Activated CD8-positive, alpha-beta memory T cell treated with anti-CD3 and anti-CD28 coated beads for 48 hours (primary cell): ENCODE measurements around the gene PIEZO1.
A peak's percentile ranks its signal among the peaks of the same experiment; 100 is the strongest.
"Not testable (repeated sequence)": the region's sequence is repeated elsewhere in the genome, so short reads cannot be mapped to it uniquely, and the experiment has no call there.

Source experiments
- DNase-seq, 3 experiments: peaks; one replicate each; pipeline ENCODE4 v3.0.0-alpha.2; 2020; ENCODE audit warnings: low read depth in 2 of 3, low spot score in 2 of 3

Gene PIEZO1

DNA sequence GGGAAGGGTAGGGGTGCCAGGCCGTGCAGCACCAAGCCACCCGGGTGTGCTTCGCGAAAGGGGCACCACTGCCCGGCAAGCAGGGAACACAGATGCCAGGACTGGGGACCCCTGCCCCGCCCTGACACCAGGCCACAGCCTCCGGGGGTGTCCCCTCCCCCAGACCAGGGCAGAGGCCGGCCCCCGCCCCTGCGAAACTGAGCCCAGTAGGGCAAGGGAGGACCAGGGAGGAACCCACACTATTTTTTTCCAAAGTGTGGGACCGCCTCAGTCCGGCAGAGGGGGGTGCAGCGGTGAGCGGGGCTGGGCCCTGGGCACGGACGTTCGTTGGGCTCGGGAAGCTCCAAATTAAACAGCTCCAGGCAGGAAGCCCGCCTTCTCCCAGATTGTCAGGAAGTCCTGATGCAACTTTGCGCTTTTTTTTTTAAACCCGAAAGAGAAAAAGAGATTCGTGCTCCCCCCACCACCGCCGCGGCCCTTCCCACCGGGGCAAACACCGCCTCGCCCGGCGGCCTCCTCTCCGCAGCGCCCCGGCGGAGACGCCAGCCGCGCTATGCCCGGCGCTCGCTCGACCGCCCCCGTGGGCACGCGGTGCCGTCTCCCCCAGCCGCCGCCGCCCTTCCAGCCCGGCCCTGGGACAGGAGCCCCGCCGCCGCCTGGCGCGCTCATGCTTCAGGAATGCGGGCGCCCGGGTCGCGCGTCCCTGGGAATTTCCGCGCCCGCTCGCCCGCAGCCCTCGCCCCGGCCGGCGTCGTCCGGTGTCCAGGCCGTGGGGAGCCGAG is 755 bp downstream of the PIEZO1 start:
- DNase-seq, result no peak

DNA sequence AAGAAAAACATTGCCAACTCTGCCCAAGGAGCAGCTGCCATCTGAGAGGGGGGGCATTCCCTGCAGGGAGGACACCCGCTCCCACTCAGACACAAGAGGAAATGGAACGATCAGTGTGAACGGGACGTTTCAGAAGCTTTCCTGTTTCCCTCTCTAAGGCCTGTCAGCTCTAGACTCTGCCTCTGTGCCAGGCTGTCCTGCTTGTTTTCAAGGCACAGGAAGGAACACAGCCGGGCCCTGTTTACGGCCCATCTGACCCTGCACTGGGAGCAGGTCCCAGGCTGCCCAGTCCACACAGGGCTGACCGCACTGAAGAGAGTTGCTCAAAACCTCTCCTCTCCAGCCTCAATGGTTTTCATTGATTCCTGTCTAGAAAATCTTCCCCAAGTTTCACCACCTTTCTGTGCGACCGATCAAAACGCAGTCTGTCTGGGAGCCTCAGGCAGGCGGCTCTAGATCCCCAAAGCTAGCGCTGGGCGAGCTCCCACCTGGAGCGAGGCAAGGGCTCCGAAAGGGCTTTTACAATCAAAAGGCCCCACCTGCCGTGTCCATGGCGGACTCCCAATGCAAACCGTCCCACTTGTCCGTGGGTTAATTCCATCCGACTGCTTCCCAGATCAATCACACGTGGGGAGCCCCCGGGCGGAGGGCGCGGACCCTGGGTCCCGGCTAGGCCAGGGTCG is 1.5 kb downstream of the PIEZO1 start:
- DNase-seq, result no peak

DNA sequence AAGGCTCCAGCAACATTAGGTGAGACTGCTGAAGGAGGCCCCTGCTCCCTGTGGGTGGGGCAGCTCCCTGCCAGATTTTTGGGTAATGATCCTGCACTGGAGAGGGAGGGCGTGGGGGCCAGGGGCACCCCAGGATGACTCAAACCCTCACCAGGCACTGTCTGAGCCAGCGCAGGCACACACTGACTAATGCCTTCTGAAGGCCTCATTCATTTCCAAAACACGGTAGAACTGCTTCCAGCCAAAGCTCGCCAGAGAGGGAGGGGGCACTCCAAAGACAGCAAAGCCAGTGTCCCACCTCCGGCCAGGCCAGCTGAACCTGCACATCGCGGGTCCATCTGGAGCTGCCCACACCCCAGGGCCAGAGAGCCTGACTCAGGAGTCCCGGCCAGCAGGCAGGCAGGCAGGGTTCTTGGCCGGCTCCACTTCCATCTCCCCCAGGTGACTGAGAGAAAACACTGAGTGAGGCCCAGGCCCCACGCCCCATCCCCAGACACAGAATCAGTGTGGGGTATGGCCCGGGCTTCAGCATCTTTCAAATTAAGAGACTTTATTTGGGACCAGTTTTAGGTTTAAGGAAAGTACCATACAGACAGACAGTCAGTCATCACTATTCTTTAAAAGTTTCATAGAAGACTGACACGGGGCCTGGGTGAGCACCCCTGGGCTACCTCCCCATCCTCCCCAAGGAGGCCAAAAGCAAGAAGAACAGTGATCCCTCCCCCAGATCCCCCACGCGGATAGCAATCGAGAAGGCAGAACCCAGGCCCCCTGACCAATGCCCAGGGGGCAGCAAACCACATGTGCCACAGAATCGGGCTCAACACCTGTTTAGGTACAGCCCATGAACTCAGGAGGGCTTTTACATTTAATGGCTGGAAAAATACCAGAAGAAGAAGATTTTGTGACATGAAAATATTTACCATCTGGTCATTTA is 2.3 kb downstream of the PIEZO1 start:
- DNase-seq, result peak in 1 of 3 experiments; percentile 66

DNA sequence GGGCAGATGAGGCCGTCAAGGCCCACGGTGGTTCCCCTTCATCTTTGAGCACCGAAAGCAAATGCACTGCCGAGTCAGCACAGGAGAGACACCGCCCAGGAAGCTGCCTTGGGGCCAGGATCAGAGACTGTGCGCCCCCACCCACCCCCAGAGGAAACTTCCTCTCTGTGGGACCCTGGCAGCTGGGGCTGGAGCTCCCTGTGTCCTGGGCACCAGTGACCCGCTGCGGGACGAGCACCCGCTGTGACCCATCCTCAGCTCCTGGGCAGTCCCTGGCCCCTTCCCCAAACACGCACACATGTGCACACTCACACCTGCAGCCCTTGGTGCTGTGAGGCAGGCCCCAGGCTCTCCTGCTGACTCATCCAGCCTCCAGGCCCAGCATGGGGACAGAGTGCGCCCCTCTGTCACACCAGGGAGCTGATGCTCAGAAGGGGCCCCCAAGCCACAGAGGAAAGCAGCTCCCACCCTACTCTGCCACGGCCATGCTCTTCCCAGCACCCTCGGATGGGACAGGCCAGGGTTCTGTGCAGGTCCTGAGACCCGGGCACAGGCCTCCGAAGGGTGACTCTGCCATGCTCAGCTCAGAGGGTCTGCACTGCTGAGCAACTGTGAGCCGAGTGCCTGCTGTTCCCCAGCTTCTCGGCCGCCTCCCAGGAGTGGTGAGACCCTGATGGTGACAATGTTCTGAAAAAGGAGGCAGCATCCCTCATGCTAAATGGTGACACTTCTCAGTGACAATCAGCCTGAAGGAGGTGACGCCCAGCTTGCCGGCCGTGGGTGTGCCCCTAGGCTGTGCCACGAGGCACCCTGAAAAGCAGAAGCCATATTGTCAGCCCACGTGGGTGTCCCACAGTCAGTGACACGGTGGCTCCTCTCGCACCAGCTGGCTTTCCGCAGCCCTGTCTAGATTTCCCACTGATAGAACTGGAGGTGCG is 3.6 kb downstream of the PIEZO1 start:
- no peak for DNase-seq

DNA sequence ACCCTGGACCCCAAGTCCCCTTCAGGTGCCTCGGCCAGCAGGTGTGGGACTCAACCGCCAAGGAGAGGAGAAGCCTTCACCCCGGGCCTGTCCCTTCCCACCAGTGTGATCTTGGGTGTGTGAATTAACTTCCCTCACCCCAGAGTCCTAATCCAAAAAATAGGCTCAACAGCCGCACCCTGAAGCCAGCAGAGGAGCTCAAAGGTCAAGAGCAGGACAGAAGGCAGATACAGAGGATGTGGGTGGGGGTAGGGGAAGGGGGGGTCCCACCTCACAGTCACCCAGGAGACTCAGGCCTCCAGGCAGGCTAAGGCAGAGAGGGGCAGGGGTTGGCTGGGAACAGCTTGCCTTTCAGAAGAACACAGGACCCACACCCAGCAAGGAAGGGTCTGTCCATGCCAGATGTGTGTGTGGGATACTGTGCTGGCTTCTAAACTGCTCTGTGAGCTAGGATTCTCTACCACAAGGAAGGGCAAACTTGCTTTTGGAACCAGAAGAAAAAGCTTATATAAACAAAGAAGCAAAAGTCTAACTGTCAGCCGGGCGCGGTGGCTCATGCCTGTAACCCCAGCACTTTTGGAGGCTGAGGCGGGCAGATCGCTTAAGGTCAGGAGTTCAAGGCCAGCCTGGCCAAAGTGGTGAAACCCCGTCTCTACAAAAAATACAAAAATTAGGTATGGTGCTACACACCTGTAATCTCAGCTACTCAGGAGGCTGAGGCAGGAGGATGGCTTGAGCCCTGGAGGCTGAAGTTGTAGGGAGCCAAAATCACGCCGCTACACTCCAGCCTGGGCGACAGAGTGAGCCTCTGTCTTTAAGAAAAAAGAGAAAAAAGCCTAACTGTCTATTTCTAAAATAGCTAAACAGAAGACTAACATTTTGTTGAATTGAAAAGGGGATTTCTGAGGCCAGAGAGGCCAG is 4.6 kb downstream of the PIEZO1 start:
- DNase-seq, result no peak

DNA sequence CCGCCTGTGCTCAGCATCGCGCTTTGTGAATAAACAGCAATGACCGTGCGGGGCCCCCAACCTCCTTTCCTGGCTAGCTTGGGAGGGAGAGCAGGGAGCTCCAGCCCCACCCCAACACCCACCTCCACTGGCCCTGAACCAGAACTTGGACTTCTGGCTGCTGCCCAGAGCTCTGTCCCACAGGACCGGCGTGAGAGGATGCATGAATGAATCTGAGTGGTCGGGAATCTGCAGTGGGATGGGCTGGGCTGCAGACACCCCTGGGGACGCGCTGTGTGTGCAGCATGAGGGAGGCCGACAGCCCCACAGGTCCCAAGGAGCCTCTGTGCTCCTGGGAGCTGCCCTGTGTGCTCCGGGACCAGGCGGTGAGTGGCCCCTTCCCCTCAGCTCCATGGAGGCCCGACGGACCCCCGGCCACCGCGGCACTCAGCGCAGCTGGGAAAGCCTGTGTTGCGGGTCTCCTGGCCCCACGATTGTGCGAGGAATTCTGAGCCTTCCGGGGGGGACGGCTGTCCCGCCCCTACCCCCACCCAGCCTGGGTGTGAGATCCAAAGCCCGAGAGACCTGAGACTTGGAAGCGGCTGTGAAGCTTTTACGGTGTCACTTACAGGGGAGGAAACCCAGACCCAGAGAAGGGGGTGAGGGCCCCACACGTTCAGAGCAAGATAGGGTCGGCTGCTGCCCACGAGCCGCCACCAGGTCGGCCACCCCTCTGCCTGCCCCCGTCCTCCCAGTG is 5.4 kb downstream of the PIEZO1 start:
- DNase-seq, result no peak

DNA sequence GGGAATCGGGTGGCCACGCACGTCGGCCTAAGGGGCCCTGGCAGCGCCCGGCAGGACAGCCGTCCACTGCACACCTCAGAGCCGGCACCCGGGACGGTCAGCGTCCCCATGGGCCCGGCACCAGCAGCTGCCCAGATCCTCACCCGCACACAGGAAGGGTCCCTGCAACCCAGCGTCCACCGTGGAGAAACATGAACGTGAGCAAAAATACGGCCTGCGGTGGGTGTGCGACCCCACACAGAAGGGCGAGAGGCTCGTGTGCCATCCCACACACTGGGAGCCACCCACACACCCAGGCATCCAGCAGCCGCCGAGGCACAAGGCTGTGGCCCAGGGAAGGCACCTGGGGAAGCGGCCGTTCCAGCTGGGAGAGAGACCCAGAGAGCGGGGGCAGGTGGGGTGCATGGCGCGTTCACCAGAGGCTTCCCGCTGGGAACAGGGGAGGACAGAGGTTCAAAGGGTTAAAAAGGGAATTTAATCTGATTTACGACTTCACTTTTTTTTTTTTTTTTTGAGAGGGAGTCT is 6.4 kb downstream of the PIEZO1 start:
- no peak for DNase-seq

DNA sequence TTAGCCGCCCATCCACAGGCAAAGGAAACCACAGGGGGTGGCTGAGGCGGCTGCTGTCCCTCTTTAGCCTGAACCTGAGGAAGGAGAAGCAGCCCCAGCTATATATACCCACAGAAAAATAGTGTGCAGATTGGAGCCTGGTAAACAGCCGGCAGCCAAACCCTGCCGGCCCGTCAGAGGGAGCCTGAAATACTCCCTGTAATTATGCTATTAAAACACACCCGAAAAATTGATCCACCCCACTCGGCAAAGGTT is 6.8 kb downstream of the PIEZO1 start:
- DNase-seq, result no peak

DNA sequence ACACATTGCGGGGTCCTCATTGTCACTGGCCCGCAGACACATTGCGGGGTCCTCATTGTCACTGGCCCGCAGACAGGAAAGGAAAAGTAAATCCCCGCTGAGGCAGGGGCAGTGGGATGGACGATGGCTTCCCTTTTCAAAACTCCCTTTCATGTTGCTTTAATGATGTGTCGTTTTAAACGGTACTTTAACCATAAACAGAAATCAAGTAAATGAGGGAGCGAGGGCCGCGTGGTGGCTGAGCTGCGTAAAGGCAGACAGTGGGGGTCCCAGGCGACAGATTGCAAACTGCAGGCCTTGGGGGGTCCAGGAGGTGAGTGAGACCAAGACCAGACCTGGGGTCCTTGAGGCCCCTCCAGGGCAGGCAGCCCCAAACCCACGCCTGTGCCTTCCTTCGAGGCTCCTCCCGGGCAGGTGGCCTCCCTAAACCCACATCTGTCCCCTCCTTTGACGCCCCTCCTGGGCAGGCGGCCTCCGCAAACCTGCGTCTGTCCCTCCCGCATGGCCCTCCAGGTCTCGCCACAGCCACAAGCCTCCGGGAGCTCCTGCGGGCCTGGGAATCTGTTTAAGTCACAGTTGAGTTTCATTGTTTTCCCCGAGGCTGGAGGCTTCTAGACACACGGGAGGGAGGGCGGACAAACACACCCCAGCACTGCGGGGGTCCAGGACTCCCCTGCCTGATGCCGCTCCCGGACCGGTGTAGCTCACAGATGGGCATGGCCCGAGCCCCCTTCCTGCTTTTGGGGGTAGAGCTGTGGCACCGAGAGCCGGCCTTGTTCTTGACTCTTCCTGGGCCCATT is 7.3 kb downstream of the PIEZO1 start:
- no peak for DNase-seq

DNA sequence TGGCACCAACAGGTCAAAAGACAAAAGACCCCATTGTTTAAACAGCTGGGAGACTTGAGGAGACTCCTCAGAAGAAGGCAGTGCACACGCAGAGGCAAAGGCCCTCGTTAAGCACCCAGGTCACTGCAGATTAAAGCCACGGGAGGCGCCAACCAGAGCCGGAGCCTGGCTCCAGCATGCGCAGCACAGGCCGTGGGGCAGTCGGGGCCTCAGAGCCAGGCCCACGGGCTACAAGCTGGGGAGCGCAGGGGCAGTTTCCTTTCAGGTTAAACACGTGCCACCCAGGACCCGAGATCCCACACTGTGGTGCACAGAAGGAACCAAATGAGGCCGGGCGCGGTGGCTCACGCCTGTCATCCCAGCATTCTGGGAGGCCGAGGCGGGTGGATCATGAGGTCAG is 9.2 kb downstream of the PIEZO1 start:
- no peak for DNase-seq

DNA sequence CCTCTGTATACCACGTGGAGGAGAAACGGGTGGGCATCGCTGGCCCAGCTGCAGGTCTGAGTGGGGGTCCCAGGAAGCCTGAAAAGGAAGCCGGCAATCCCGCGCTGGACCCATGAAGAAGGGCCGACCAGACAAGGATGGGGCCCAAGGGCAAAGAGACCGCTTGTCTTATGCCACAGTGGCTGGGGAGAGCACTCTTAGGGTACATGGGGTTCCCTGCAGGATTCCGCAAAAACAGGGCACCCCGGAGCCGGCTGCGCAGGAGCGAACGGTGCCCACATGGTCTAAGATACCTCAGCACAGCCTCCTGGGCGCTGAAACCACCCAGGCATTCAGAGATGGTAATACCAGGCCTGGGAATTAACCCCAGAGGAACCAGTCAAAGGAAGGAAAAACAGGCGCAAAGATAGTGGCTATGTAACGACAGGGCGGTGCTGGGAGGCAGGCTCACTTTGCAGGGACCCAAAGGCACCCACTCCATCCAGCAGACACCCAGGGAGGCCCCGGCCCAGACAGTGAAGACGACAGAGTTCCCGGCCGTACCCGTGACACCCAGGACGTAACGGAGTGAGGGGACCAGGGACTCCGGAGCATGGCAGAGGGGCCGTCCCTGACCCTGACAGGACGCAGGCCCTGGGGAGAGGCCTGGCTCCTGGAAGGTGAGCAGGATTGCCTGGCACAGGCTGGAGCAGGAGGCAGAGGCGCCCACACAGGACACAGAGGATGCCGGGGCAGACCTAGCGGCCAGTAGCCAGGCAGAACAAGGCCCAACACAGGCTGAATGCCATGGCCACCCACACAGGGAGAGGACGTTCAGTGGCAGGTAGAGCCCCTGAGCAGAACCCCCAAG is 10.3 kb downstream of the PIEZO1 start:
- no peak for DNase-seq

DNA sequence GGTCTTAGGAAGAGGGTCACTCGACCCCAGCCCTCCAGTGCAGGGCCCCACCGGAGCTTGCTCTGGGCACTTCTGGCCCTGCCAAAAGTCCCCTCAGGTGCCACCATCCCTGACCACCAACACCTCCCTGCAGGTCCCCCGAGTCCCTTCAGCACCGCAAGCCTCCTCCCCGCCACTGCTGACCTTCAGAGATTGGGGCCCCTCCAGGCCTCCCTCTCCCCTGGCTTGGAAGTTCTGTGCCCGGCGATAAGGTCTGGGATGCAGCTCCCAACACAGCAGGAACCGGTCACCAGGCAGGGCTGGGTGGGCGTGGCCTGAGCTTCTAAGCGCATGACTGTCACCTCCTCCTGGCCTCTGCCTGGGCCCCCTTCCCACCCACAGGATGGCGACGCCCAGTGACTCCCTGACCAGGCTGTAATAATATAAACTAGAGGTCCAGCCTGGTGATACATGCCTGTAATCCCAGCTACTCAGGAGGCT is 11.2 kb downstream of the PIEZO1 start:
- DNase-seq, result no peak

DNA sequence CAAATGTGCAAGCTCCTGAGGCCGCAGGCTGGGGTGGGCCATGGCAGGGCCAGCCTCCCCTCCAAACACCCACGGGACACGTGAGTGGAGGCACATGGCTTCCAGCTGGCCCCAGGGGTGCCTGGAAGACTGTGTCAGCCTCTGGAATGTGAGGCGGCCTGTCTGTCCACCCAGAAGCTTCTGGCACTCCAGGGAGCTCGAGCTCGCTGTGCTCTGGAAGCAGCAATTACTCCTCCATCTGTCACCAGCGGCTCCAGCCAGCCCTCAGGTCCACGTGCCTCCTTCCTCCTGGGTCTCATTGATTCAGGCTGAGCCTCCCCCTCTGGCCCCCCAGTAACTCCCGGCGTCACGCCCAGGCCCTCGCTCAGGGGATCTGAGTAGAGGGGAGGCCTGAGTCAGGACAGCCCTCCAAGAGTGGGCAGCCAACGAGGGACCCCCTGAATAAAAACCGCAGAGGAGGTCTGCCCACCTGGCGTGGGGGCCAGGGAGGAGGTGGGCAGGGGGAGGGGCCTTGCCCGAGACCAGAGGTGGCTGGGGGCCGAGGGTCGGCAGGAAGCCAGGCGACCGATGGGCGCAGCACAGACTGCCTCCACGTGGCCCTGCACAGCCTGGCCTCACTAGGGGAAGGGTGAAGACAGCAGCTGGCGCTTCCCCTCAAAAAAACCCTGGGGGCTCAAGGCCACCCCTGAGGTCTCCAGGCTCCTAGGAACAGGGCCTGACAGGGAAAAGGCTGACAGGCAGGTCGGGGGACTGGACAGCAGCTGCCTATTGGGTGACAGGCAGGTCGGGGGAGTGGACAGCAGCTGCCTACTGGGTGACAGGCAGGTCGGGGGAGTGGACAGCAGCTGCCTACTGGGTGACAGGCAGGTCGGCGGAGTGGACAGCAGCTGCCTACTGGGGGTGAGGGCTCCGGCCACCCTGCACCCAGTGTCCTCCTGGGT is 11.9 kb downstream of the PIEZO1 start:
- no peak for DNase-seq

DNA sequence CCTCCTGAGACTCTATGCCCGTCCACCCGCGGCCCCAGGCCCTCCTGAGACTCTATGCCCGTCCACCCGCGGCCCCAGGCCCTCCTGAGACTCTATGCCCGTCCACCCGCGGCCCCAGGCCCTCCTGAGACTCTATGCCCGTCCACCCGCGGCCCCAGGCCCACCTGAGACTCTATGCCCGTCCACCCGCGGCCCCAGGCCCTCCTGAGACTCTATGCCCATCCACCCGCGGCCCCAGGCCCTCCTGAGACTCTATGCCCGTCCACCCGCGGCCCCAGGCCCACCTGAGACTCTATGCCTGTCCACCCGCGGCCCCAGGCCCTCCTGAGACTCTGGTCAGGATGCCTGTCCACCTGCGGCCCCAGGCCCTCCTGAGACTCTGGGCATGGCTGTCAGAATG is 13.2 kb downstream of the PIEZO1 start:
- not testable (repeated sequence) for DNase-seq

DNA sequence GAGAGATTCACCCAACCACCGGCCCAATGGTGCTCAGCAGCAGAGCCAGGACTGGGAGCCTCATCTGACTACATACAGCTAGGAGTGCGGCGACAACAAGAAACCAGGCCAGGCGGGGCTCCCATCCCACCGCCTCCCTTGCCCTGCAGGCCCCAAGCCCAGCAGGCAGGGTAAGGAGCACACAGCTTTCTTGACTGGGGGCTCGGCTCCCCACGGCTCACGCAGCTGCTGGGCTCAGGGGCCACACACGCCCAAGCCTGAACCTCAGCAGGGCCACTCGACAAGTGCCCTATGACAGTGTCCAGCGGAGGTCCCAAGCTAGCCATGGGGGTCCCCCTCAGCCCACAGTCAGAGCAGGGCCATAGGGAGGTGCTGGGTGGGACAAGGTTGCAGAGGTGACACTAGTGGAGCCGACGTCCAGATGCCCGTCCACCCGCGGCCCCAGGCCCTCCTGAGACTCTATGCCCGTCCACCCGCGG is 13.7 kb downstream of the PIEZO1 start:
- no peak for DNase-seq
